GM18508 (cell line): ENCODE data around the gene PDIK1L.

Experiments used
- ATAC-seq: cut with Tn5 transposase; IDR thresholded peaks from one replicate; pipeline ENCODE4 v1.9.1; 2021; ENCODE audit warnings: moderate number of reproducible peaks; ENCODE audit not compliant: insufficient read depth, unreplicated experiment

The PDIK1L gene

GRCh38 chr1:26168410-26169197 lies 57.0 kb downstream of the PDIK1L start, which contains the start of gene C1orf232:
Gene C1orf232, minus strand, starts transcription at chr1:26168963. Its CDS starts 464 bp downstream, at chr1:26168499.
- ATAC-seq = no peak

DNA sequence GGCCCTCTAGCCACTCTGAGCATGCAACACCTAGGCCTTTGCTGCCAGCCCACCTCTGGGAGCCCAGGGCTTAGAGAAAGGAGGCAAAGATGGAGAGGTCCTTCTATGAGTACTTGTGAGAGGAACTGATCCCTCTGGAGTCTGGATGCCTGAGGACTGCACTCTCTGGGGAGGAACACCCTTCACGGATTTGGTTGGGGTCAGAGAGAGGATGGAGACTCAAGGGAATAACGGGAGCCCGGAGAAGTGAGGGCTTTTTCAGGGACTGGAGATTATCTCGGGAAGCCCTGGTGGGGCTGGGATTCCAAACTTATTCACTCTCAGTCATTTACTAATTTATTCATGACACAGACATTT lies 57.6 kb downstream of the PDIK1L start:
- ATAC-seq = no peak

- peak; percentile 52 for ATAC-seq
These were observed 58.2 kb downstream of the PDIK1L start, which contains the start of gene ZNF593 for GRCh38 chr1:26169669-26170471. Gene ZNF593, plus strand, starts transcription at chr1:26169908. Its CDS starts 76 bp downstream, at chr1:26169984.

DNA sequence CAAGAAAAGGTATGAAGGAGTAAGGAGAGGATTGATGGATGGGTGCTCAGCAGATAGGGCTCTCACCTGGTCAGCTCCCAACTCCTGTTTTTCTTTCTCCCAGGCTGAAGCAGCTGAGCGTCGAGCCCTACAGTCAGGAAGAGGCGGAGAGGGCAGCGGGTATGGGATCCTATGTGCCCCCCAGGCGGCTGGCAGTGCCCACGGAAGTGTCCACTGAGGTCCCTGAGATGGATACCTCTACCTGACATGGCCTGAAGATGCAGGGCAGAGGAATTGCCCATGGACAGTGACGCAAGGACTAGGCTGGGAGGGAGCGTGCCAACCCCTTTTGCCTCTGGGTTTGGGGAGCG lies 58.8 kb downstream of the PDIK1L start:
- ATAC-seq = no peak

DNA sequence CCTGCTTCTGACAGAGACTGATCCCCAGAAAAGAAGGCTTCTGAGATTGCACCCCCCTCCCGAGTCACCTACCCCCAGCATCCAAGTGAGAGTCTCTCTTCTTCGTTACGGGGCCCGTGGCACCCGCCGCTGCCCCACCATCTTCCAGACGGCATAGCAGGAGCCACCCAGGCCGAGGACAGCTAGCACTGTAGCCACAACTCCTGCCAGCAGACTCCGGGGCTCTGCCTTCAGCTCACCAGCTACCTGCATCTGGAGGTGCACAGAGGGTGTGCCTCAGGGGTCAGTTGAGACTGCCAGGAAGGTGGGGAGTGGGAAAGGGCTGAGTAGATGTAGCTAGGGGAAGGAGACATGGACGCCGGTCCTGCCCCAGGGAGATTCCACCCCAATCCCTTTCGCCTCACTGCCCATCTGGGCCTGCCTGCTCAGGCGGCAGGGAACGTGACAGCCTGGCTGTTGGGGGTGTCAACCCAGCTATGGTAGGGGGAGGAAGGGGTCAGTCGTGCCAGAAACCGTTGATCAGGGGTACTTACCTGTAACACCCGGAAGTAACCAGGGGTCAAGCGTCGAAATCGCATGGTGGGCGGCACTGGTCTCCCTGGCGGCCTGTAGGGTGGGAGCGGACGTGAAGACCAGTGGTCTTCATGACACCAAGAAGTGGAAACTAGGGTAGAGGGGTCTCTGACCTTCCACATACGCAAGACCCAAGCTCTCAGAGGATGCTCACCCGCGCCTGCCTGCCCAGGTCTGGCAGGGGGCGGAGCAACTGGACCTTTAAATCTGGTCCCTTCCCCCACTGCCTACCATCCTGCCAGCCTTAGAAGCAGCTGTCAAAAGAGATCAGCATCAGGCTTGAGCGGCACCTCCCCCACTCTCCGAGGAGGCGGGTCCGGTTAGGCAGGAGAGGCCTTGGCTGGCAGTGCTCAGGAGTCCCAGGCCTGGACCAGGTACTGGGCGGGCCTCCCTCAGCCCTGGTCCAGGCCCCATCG lies 59.8 kb downstream of the PDIK1L start, which contains the start of gene ZNF593OS:
Gene ZNF593OS, minus strand, starts transcription at position 749 of the 989 bp plus-strand sequence. Its CDS starts 171 bp downstream, at position 578.
- ATAC-seq = no peak
